ENCODE results near the gene LRRC37A3.

The LRRC37A3 gene

DNA sequence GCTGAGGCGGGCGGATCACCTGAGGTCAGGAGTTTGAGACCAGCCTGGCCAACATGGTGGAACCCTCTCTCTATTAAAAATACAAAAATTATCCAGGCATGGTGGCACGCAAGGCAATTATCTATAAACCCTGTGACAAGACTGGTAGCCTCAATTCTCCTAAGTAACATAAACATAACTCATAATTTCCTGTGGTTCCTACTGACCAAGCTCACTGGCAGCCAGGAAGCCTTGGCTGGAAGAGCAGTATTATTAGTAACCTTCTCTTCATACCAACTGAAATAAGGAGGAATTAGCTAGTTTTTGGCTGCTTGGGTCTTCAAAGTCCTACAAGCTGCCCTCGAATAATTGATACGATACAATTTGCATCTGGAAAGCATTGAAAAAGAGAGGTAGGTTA lies 31.6 kb upstream of the LRRC37A3 start:
- no peak for DNase-seq (ENCODE audit: low read depth)
- TF ChIP-seq, protein P1, sequence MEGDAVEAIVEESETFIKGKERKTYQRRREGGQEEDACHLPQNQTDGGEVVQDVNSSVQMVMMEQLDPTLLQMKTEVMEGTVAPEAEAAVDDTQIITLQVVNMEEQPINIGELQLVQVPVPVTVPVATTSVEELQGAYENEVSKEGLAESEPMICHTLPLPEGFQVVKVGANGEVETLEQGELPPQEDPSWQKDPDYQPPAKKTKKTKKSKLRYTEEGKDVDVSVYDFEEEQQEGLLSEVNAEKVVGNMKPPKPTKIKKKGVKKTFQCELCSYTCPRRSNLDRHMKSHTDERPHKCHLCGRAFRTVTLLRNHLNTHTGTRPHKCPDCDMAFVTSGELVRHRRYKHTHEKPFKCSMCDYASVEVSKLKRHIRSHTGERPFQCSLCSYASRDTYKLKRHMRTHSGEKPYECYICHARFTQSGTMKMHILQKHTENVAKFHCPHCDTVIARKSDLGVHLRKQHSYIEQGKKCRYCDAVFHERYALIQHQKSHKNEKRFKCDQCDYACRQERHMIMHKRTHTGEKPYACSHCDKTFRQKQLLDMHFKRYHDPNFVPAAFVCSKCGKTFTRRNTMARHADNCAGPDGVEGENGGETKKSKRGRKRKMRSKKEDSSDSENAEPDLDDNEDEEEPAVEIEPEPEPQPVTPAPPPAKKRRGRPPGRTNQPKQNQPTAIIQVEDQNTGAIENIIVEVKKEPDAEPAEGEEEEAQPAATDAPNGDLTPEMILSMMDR (IDR thresholded peaks at IDR 0.05; ENCODE audit: insufficient read depth, low read depth, low read length, missing control alignments): no peak
- no peak overlapping the region for H3K4me3 ChIP-seq (ENCODE audit: low read length)

DNA sequence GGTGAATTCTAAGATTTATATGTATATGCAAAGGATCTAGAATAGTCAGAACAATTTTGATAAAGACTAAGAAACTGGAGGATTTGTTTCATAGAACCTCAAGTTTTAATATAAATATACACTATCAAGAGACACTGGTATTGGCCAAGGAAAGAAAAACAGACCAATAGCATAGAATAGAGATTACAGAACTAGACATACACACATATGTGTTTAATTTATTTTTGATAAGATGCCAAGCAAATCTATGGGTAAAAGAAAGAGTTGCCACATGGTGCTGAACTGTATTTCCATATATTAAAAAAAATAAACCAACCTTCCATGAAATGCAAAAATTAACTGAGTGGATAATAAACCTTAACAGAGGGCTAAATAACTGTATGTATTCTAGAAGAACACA lies 27.9 kb upstream of the LRRC37A3 start:
- TF ChIP-seq, protein P1 (IDR thresholded peaks at IDR 0.05; ENCODE audit: insufficient read depth, low read depth, low read length, missing control alignments): no peak
- no peak overlapping the region for H3K4me3 ChIP-seq (ENCODE audit: low read length)
- no peak for DNase-seq (ENCODE audit: low read depth)

DNA sequence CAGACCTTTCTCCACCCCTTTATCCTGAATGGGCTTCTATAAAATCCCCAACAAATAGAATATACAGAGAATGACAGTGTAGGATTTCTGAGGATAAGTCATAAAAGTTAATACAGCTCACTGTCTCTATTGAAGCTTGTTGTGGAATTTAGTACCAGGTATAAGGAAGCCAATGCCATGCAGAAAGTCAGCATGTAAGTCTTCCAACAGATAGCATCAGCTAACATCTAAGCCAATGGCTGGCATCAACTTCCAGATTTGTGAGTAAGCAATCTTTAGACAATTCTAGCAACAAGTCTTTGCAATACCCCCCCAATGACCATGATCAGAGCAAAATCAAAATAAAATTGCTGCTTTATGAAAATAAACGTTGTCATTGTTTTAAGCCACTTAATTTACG lies 22.5 kb upstream of the LRRC37A3 start:
- TF ChIP-seq, protein P1 (IDR thresholded peaks at IDR 0.05; ENCODE audit: insufficient read depth, low read depth, low read length, missing control alignments): no peak
- no peak for DNase-seq (ENCODE audit: low read depth)
- no peak overlapping the region for H3K4me3 ChIP-seq (ENCODE audit: low read length)

DNA sequence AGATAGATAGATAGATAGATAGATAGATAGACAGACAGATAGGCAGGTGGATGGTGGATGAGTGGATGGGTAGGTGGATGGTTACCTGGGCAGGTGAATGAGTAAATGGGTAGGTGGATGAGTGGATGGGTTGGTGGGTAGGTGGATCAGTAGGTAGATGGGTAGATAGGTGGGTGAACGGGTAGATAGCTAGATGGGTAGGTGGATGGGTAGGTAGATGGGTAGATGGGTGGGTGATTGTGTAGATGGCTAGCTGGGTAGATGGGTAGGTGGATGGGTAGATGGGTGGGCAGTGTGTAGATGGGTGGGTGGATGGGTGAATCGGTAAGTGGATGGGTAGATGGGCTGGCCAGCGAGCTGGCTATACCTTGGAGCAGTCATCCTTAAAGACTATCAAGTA lies 21.8 kb upstream of the LRRC37A3 start:
- H3K4me3 ChIP-seq (ENCODE audit: low read length): no peak overlapping the region
- no peak for DNase-seq (ENCODE audit: low read depth)
- TF ChIP-seq, protein P1 (IDR thresholded peaks at IDR 0.05; ENCODE audit: insufficient read depth, low read depth, low read length, missing control alignments): no peak

DNA sequence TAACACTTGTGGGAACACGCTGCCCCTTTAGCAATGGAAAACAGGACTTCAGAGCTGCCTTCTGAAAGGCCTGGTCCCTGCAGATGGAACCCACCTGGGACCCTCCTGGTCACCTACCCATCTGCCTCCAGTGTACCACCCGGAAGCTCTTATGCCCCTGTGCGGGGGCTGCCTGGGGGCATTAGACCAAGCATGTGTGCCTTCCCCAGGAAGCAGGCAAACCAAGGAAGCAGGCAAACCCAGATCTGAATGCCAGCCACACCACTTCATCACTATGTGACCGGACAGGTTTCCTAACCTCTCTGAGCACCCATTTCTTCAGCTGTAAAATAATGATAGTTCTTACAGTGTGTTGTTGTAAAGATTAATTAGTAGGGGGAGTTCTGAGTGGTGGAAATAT lies 20.8 kb upstream of the LRRC37A3 start:
- TF ChIP-seq, protein P1 (IDR thresholded peaks at IDR 0.05; ENCODE audit: insufficient read depth, low read depth, low read length, missing control alignments): no peak
- no peak overlapping the region for H3K4me3 ChIP-seq (ENCODE audit: low read length)
- peak; percentile 74 for DNase-seq (ENCODE audit: low read depth)

DNA sequence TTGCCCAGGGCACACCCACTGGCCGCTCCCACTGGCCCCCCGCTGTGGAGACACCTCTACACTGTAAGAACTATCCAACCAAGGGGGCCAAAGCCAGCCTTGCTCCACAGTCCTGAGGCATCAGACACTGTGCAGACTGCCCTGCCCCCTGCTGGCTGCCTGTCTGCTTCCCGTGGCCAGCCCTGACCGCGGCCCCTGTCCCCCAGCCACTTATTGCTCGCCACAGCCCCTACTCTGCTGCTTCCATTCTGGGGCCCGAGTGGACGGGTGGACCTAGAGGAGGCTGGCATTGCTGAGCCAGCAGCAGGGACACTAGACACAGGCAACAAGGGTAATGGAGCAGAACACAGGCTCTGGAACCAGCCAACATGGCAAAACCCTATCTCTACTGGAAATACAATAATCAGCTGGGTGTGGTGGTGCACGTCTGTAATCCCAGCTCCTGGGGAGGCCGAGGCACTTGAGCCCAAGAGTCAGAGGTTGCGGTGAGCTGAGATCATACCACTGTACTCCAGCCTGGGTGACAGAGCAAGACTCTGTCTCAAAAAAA lies 19.7 kb upstream of the LRRC37A3 start:
- H3K4me3 ChIP-seq (ENCODE audit: low read length): no peak overlapping the region
- TF ChIP-seq, protein P1 (IDR thresholded peaks at IDR 0.05; ENCODE audit: insufficient read depth, low read depth, low read length, missing control alignments): peak; percentile 46
- peak; percentile 41 for DNase-seq (ENCODE audit: low read depth)

DNA sequence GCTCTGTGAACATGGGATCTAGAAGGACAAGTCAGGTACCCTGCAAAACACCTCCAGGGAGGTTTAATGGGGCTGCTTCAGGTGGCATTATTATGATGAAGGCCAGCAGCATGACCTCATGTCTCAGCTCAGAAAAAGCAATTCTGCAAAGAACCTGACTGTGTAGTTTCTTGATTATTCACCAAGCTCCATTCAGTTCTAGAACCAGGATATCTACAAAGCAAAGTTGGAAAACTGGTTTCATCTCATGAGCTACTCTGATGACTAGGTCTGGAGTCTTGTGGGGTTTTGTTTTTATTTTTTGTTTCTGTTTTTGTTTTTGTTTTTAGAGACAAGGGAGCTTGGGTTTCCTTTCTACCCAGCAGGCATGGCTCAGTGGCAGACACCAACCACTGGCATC lies 19.0 kb upstream of the LRRC37A3 start:
- DNase-seq (ENCODE audit: low read depth): peak; percentile 85
- TF ChIP-seq, protein P1 (IDR thresholded peaks at IDR 0.05; ENCODE audit: insufficient read depth, low read depth, low read length, missing control alignments): no peak
- H3K4me3 ChIP-seq (ENCODE audit: low read length): no peak overlapping the region

Data from epithelial cell of esophagus (primary cell).